SK-N-SH (cell line): ENCODE measurements around the gene PDE9A. TPM values are rescaled to one million over a fixed set of nuclear protein-coding genes. Genes with fewer than 3 reads are reported as not detected.

Source experiments
- CTCF ChIA-PET: fragments of 300-600, 350-600 bp; formaldehyde crosslinking; extraction: SDS; loops from one replicate; lab custom pipeline; 2021; lab: Yijun Ruan, JAX
- POLR2A ChIA-PET: fragments of 350-600 bp; sonication (Branson Sonifier 250); formaldehyde crosslinking; extraction: SDS; loops from one replicate; lab custom pipeline; 2020; ENCODE audit warnings: antibody characterized with exemption, inconsistent platforms; lab: Yijun Ruan, JAX
- DNase-seq: peaks from one replicate; pipeline ENCODE4 v3.0.0; 2012
- H2AFZ ChIP-seq: fragments of 200-600 bp; sonication (generic); 2 replicates; pipeline ENCODE4 v1.8.1; 2016; ENCODE audit warnings: antibody characterized with exemption, mild to moderate bottlenecking, low read depth
- H3F3A ChIP-seq: fragments of 200-600 bp; sonication (generic); replicated peaks from 2 replicates; pipeline ENCODE3; 2016; ENCODE audit warnings: antibody characterized with exemption, mild to moderate bottlenecking; ENCODE audit not compliant: insufficient read depth
- H3K27ac ChIP-seq, 2 experiments: fragments of 200-500 bp in 1 of 2; fragments of 200-600 bp in 1 of 2; sonication (Bioruptor generic) in 1 of 2; sonication (generic), shearing (Covaris generic) in 1 of 2; 2 replicates each; pipeline versions ENCODE4 v1.5.1 to v1.6.1; 2014 to 2016; ENCODE audit warnings: low read depth in 2 of 2, inconsistent platforms in 1 of 2, low read length in 1 of 2, mild to moderate bottlenecking in 1 of 2, mixed read lengths in 1 of 2
- H3K27me3 ChIP-seq: fragments of 200-600 bp; sonication (generic), shearing (Covaris generic); 2 replicates; pipeline ENCODE4 v1.6.1; 2016; ENCODE audit warnings: mixed run types; ENCODE audit not compliant: insufficient read depth
- H3K36me3 ChIP-seq, 2 experiments: fragments of 200-500 bp in 1 of 2; fragments of 200-600 bp in 1 of 2; sonication (Bioruptor generic) in 1 of 2; sonication (generic) in 1 of 2; replicated peaks in 1 of 2; 2 replicates each; pipeline versions ENCODE3 to v1.5.1; 2014 to 2016; ENCODE audit warnings: low read length in 1 of 2, mild to moderate bottlenecking in 1 of 2; ENCODE audit not compliant: insufficient read depth in 2 of 2, control insufficient read depth in 1 of 2
- H3K4me1 ChIP-seq, 2 experiments: fragments of 200-500 bp in 1 of 2; fragments of 200-600 bp in 1 of 2; sonication (Bioruptor generic) in 1 of 2; sonication (generic), shearing (Covaris generic) in 1 of 2; 2 replicates each; pipeline versions ENCODE4 v1.5.1 to v1.6.1; 2014 to 2016; ENCODE audit warnings: low read depth in 1 of 2, low read length in 1 of 2, mixed run types in 1 of 2; ENCODE audit not compliant: insufficient read depth in 2 of 2, control insufficient read depth in 1 of 2
- H3K4me2 ChIP-seq: fragments of 200-600 bp; sonication (generic), shearing (Covaris generic); 2 replicates; pipeline ENCODE4 v1.6.1; 2017; ENCODE audit warnings: mixed run types
- H3K4me3 ChIP-seq, 2 experiments: fragments of 200-500 bp in 1 of 2; fragments of 200-600 bp in 1 of 2; sonication (Bioruptor generic) in 1 of 2; sonication (generic), shearing (Covaris generic) in 1 of 2; 2 replicates each; pipeline versions ENCODE4 v1.5.1 to v1.8.1; 2014 to 2016; ENCODE audit warnings: low read depth in 2 of 2, inconsistent platforms in 1 of 2, low read length in 1 of 2, mild to moderate bottlenecking in 1 of 2, mixed read lengths in 1 of 2, moderate library complexity in 1 of 2
- H3K79me2 ChIP-seq: fragments of 200-600 bp; sonication (generic); 2 replicates; pipeline ENCODE4 v1.8.1; 2017; ENCODE audit warnings: mild to moderate bottlenecking; ENCODE audit not compliant: insufficient read depth
- H3K9ac ChIP-seq: fragments of 200-600 bp; sonication (generic); 2 replicates; pipeline ENCODE4 v1.6.1; 2017; ENCODE audit warnings: mixed run types
- H3K9me2 ChIP-seq: fragments of 200-600 bp; sonication (generic); 2 replicates; pipeline ENCODE4 v1.6.1; 2017; ENCODE audit warnings: mixed run types
- H3K9me3 ChIP-seq: fragments of 200-600 bp; sonication (generic); 2 replicates; pipeline ENCODE4 v1.6.1; 2017; ENCODE audit warnings: mixed run types, mild to moderate bottlenecking, moderate library complexity
- H4K20me1 ChIP-seq: fragments of 200-600 bp; sonication (generic); 2 replicates; pipeline ENCODE4 v1.6.1; 2017; ENCODE audit warnings: mild to moderate bottlenecking, mixed run types; ENCODE audit not compliant: insufficient read depth
- ELF1 ChIP-seq: IDR thresholded peaks from 2 replicates; pipeline ENCODE4 v1.4.0; 2012
- EP300 ChIP-seq, 2 experiments: IDR thresholded peaks; 2 replicates each; pipeline versions ENCODE4 v1.4.0 to v1.6.1; 2012; ENCODE audit warnings: borderline replicate concordance in 1 of 2, low read depth in 1 of 2, low read length in 1 of 2
- EZH2phosphoT487 ChIP-seq: fragments of 200-600 bp; sonication (generic); IDR thresholded peaks from 2 replicates; pipeline ENCODE4 v1.6.1; 2017; ENCODE audit warnings: low read depth, mixed run types, mild to moderate bottlenecking, antibody characterized with exemption, moderate library complexity, borderline replicate concordance
- FOSL2 ChIP-seq: IDR thresholded peaks from 2 replicates; pipeline ENCODE4 v1.4.0; 2012; ENCODE audit warnings: low read depth, mild to moderate bottlenecking, moderate library complexity, borderline replicate concordance
- FOXJ3 ChIP-seq: sonication (generic); formaldehyde crosslinking; IDR thresholded peaks from 2 replicates; pipeline ENCODE4 v1.5.1; 2020; ENCODE audit warnings: mild to moderate bottlenecking, missing genetic modification reagents
- GATA2 ChIP-seq: sonication (generic); formaldehyde crosslinking; IDR thresholded peaks from 2 replicates; pipeline ENCODE4 v1.5.0; 2020; ENCODE audit warnings: mild to moderate bottlenecking, missing genetic modification reagents
- IRF3 ChIP-seq: fragments of 150-350 bp; IDR thresholded peaks from 2 replicates; pipeline ENCODE4 v1.6.1; 2016; ENCODE audit warnings: mild to moderate bottlenecking, low read depth, low read length
- JUND ChIP-seq: IDR thresholded peaks from 2 replicates; pipeline ENCODE4 v1.4.0; 2012
- MAX ChIP-seq: IDR thresholded peaks from 2 replicates; pipeline ENCODE4 v1.4.0; 2012; ENCODE audit warnings: low read depth
- MEF2A ChIP-seq: IDR thresholded peaks from 2 replicates; pipeline ENCODE4 v1.4.0; 2012; ENCODE audit warnings: low read depth, borderline replicate concordance
- RCOR1 ChIP-seq: fragments of 150-350 bp; IDR thresholded peaks from 2 replicates; pipeline ENCODE4 v1.6.1; 2017; ENCODE audit warnings: antibody characterized with exemption, low read length
- RFX5 ChIP-seq: IDR thresholded peaks from 2 replicates; pipeline ENCODE4 v1.6.1; 2012; ENCODE audit warnings: mild to moderate bottlenecking, improper control_type of control experiment, low read length
- SIN3A ChIP-seq: IDR thresholded peaks from 2 replicates; pipeline ENCODE4 v1.6.1; 2012; ENCODE audit warnings: low read depth, mild to moderate bottlenecking, low read length, moderate library complexity, borderline replicate concordance
- TEAD4 ChIP-seq: IDR thresholded peaks from 2 replicates; pipeline ENCODE4 v1.4.0; 2012; ENCODE audit warnings: mild to moderate bottlenecking, borderline replicate concordance; ENCODE audit not compliant: insufficient read depth
- YY1 ChIP-seq: IDR thresholded peaks from 2 replicates; pipeline ENCODE4 v1.4.0; 2012; ENCODE audit warnings: low read depth, mild to moderate bottlenecking
- WGBS: methylation state at CpG from one replicate; pipeline ENCODE4 v1.1.6; 2017; ENCODE audit warnings: low lambda C conversion rate; 5-methylcytosine and 5-hydroxymethylcytosine counted together
- polyA plus RNA-seq, 3 experiments: library from polyadenylated mRNA; depleted of rRNA; stranded (reverse); fragments of >200 nt; gene quantifications; 2 replicates each; pipeline ENCODE4 v1.2.3, GENCODE V29; 2012
- TF ChIP-seq, protein P1 (sequence below): IDR thresholded peaks from 2 replicates; pipeline ENCODE4 v1.4.0; 2012; ENCODE audit warnings: low read depth, borderline replicate concordance
- TF ChIP-seq, protein P2 (sequence below): IDR thresholded peaks from 2 replicates; pipeline ENCODE4; 2012
- TF ChIP-seq, protein P3 (sequence below): IDR thresholded peaks from 2 replicates; pipeline ENCODE4 v1.4.0; 2012; ENCODE audit warnings: low read depth, borderline replicate concordance

The PDE9A gene
- polyA plus RNA-seq, 1 of the 3 experiments (the other 2 are of a cell fraction) = 0.28 TPM

- CTCF ChIA-PET = no interaction called here
- Histone ChIP-seq H3K27ac (no peak overlapping the region), H3K4me2 (no peak overlapping the region), H3K79me2 (no peaks in the 10 kb centered on the region), H3K9me2 (no peaks in the 10 kb centered on the region), H3K4me1 (no peaks in the 10 kb centered on the region), H3K9ac (no peak overlapping the region), H3K4me3 (no peak overlapping the region), H4K20me1 (no peaks in the 10 kb centered on the region), H3K36me3 (no peaks in the 10 kb centered on the region), H2AFZ (no peak overlapping the region), H3K9me3 (no peaks in the 10 kb centered on the region), H3K27me3 (no peaks in the 10 kb centered on the region), H3F3A (no peaks in the 10 kb centered on the region)
- no peak for DNase-seq
- POLR2A ChIA-PET = no interaction called here
- WGBS = 63% methylated on average over 8 of the region's 10 CpGs
- TF ChIP-seq RCOR1 = no peak
- TF ChIP-seq MEF2A = no peak
- no peak for TF ChIP-seq YY1
- TF ChIP-seq, protein P1, sequence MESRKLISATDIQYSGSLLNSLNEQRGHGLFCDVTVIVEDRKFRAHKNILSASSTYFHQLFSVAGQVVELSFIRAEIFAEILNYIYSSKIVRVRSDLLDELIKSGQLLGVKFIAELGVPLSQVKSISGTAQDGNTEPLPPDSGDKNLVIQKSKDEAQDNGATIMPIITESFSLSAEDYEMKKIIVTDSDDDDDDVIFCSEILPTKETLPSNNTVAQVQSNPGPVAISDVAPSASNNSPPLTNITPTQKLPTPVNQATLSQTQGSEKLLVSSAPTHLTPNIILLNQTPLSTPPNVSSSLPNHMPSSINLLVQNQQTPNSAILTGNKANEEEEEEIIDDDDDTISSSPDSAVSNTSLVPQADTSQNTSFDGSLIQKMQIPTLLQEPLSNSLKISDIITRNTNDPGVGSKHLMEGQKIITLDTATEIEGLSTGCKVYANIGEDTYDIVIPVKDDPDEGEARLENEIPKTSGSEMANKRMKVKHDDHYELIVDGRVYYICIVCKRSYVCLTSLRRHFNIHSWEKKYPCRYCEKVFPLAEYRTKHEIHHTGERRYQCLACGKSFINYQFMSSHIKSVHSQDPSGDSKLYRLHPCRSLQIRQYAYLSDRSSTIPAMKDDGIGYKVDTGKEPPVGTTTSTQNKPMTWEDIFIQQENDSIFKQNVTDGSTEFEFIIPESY = no peak
- no peak for TF ChIP-seq EZH2phosphoT487
These were observed 82.5 kb downstream of the PDE9A start for GRCh38 chr21:42735944-42736343.

DNA sequence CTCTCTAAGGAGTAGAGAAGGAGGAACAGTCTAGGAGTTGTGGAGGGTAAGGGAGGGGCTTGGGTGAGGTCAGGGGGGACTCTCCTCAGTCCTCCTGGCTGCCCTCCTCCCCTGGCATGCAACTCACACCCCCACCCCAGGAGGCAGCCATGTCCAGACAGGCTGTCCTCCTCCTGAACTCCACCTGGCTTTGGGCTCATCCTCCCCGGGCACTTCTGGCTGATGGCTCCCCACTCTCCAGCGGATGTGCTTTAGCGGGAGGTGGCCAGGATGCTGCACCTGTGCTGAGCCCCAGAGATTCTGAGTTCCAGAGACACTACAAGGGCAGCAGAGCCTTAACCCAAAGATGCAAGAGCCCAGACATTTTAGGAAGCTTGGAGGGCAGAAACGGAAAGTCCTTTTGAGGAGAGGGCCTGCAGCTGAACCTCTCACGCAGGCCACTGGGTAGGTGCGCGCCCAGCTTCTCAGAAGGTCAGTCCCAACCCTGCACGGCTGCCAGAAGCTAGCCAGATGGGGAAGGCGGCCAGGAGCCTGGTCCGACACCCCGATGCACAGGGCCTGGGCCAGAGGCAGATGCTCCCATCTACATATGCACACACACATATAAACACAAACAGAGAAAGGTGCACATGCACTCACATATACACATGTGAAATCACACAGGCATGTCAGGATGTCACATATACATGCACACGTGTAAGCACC, 83.4 kb downstream of the PDE9A start:
- ChIA-PET POLR2A (no interaction called here), CTCF (no interaction called here)
- no peak overlapping the region for H3K9ac ChIP-seq
- no peak overlapping the region for H3K4me2 ChIP-seq
- no peaks in the 10 kb centered on the region for H3K4me1 ChIP-seq
- TF ChIP-seq MAX (no peak), EP300 (IDR thresholded peaks at IDR 0.05; ENCODE audit: borderline replicate concordance in 1 of 2, low read depth in 1 of 2, low read length in 1 of 2) (no peak), ELF1 (no peak), RFX5 (no peak), JUND (no peak), FOSL2 (no peak), FOXJ3 (CRISPR knock-in tag) (no peak), YY1 (no peak), TEAD4 (no peak), IRF3 (no peak), GATA2 (no peak), SIN3A (no peak)
- TF ChIP-seq, protein P2, sequence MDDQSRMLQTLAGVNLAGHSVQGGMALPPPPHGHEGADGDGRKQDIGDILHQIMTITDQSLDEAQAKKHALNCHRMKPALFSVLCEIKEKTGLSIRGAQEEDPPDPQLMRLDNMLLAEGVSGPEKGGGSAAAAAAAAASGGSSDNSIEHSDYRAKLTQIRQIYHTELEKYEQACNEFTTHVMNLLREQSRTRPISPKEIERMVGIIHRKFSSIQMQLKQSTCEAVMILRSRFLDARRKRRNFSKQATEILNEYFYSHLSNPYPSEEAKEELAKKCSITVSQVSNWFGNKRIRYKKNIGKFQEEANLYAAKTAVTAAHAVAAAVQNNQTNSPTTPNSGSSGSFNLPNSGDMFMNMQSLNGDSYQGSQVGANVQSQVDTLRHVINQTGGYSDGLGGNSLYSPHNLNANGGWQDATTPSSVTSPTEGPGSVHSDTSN = no peak
- TF ChIP-seq, protein P1 = no peak
- TF ChIP-seq, protein P3, sequence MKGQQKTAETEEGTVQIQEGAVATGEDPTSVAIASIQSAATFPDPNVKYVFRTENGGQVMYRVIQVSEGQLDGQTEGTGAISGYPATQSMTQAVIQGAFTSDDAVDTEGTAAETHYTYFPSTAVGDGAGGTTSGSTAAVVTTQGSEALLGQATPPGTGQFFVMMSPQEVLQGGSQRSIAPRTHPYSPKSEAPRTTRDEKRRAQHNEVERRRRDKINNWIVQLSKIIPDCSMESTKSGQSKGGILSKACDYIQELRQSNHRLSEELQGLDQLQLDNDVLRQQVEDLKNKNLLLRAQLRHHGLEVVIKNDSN = no peak
- TF ChIP-seq, all 33 proteins: peak for 0
- Histone ChIP-seq H3K9me3 (no peaks in the 10 kb centered on the region), H3F3A (no peaks in the 10 kb centered on the region), H3K27me3 (no peaks in the 10 kb centered on the region), H3K36me3 (no peaks in the 10 kb centered on the region), H4K20me1 (no peaks in the 10 kb centered on the region), H3K27ac (no peak overlapping the region), H3K4me3 (no peak overlapping the region), H2AFZ (no peak overlapping the region), H3K9me2 (no peaks in the 10 kb centered on the region), H3K79me2 (no peaks in the 10 kb centered on the region)
- WGBS = 36% methylated on average over 3 of the region's 12 CpGs
- DNase-seq = no peak
